Measurements from ENCODE around the gene PTPRJ.

The PTPRJ gene

DNA sequence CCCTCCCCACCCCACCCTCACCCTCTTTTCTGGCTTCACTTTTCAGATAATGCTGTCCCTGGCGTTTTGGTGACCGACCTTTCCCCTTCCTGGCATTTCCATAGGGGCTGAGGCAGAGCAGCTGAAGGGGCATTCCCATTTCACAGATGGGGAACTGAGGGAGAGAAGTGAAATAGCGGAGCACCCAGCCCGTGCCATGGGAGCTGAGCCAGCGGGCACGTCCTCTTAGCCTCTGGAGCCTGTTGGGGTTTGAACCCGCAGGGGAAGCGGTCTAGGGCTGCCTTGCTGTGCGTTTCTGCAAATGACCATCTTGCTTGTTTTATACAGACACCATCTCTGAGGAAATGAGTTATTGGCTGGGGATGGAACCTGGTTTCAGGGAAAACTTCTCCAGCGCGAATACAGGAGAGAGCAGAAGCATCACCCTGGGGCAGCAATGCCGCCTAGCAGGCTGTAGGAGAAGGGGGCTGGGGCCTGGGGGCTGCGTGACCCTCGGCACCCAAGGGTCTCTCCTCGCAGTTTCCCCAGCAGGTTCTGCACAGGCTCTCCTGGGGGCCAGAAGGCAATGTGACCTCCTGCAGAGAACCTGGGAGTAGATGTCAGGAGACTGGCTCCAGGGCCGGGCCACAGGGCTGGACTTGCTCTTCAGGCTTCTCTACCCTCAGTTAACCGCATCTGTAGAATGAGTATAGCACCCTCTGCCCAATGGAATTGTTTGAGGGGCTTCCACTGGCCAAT is 1.5 kb downstream of the PTPRJ start:
- H3K36me3 Mint-ChIP-seq = peaks cover 3% of the 10 kb centered on the region
- DNase-seq (ENCODE audit: low spot score in 2 of 2) (no peak), ATAC-seq (ENCODE audit: low read depth) (no peak)
- H3K4me3 Mint-ChIP-seq = peak overlapping the region; percentile 89
- peaks cover 30% of the 10 kb centered on the region for H3K4me1 Mint-ChIP-seq
- no peaks in the 10 kb centered on the region for H3K27me3 Mint-ChIP-seq
- peak overlapping the region; percentile 60 for H3K27ac Mint-ChIP-seq
- H3K9me3 Mint-ChIP-seq = no peaks in the 10 kb centered on the region

DNA sequence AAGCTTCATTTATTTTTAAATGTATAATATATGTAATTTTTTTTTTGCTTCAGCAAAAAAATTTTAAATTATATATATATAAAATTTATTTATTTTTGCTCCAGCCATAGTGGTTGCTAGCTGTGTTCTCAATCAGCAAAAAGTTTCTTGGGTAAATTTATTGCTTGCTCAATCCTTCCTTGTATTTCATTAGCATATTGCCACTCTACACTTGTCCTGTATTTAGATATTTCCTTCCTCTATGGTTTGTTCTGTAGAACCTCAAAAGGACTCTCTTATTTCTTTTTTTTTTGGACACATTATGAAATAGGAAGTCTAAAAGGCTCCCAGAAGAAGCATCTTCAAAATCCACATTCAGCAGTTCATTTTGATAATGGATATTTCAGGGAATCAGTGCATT is 2.3 kb downstream of the PTPRJ start:
- DNase-seq (ENCODE audit: low spot score in 2 of 2) = no peak
- no peak for ATAC-seq (ENCODE audit: low read depth)
- Mint-ChIP-seq H3K27ac (peak overlapping the region; percentile 63), H3K4me1 (peaks cover 35% of the 10 kb centered on the region), H3K4me3 (peak overlapping the region; percentile 60), H3K9me3 (no peaks in the 10 kb centered on the region), H3K27me3 (no peaks in the 10 kb centered on the region), H3K36me3 (peaks cover 3% of the 10 kb centered on the region)

GRCh38 chr11:47983464-47984397 is 3.4 kb downstream of the PTPRJ start:
- Mint-ChIP-seq H3K27me3 (no peaks in the 10 kb centered on the region), H3K4me3 (peak overlapping the region; percentile 60), H3K36me3 (peaks cover 5% of the 10 kb centered on the region), H3K4me1 (peaks cover 45% of the 10 kb centered on the region), H3K27ac (peak overlapping the region; percentile 63), H3K9me3 (no peaks in the 10 kb centered on the region)
- no peak for DNase-seq (ENCODE audit: low spot score in 2 of 2)
- no peak for ATAC-seq (ENCODE audit: low read depth)

GRCh38 chr11:47986219-47986618 is 5.9 kb downstream of the PTPRJ start:
- no peaks in the 10 kb centered on the region for H3K9me3 Mint-ChIP-seq
- H3K27me3 Mint-ChIP-seq = no peaks in the 10 kb centered on the region
- H3K4me1 Mint-ChIP-seq = peaks cover 47% of the 10 kb centered on the region
- H3K36me3 Mint-ChIP-seq = peaks cover 5% of the 10 kb centered on the region
- peak overlapping the region; percentile 18 for H3K4me3 Mint-ChIP-seq
- peak overlapping the region; percentile 91 for H3K27ac Mint-ChIP-seq
- DNase-seq (ENCODE audit: low spot score in 2 of 2) = no peak
- no peak for ATAC-seq (ENCODE audit: low read depth)

DNA sequence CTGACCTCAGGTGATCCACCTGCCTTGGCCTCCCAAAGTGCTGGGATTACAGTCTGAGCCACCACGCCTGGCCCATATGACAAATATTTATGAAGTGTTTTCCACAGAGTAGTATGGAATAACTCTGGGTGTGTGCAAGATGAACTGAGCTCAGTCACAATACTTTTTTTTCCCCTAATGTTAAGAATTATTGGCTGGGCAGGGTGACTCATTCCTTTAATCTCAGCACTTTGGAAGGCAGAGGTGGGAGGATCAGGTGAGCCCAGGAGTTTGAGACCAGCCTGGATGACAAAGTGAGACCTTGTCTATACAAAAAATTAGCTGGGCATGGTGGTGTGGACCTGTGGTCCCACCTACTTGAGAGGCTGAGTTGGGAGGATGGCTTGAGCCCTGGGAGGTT is 6.4 kb downstream of the PTPRJ start:
- peaks cover 5% of the 10 kb centered on the region for H3K36me3 Mint-ChIP-seq
- H3K4me1 Mint-ChIP-seq = peaks cover 49% of the 10 kb centered on the region
- H3K9me3 Mint-ChIP-seq = no peaks in the 10 kb centered on the region
- H3K4me3 Mint-ChIP-seq = no peak overlapping the region
- ATAC-seq (ENCODE audit: low read depth) (no peak), DNase-seq (ENCODE audit: low spot score in 2 of 2) (no peak)
- H3K27ac Mint-ChIP-seq = peak overlapping the region; percentile 91
- H3K27me3 Mint-ChIP-seq = no peaks in the 10 kb centered on the region

GRCh38 chr11:47987310-47987709 is 7.0 kb downstream of the PTPRJ start:
- peaks cover 47% of the 10 kb centered on the region for H3K4me1 Mint-ChIP-seq
- H3K9me3 Mint-ChIP-seq = no peaks in the 10 kb centered on the region
- DNase-seq (ENCODE audit: low spot score in 2 of 2) = no peak
- H3K4me3 Mint-ChIP-seq = peak overlapping the region; percentile 75
- no peaks in the 10 kb centered on the region for H3K27me3 Mint-ChIP-seq
- ATAC-seq (ENCODE audit: low read depth) = peak; percentile 22
- H3K27ac Mint-ChIP-seq = peak overlapping the region; percentile 91
- H3K36me3 Mint-ChIP-seq = peaks cover 5% of the 10 kb centered on the region

DNA sequence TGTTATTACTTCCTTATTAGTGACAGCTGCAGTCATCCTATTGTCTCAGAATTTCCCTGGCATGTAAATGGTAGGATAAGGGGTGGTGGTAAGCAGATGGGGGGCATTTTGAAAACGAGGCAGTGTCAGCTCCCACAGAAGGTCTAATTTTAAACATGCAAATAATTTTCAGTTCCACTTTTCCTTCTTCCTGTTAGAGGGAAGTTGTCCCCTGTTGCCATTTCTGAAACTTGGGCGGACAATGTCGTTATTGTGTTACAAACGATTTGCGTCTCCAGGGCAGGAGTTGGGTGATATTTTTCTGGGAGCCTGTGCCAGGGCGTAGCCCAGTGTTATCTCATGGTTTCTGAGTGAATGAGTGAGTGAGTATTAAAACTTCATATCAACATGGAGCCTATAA is 7.4 kb downstream of the PTPRJ start:
- H3K9me3 Mint-ChIP-seq = no peaks in the 10 kb centered on the region
- H3K4me3 Mint-ChIP-seq = peak overlapping the region; percentile 75
- no peaks in the 10 kb centered on the region for H3K27me3 Mint-ChIP-seq
- peaks cover 44% of the 10 kb centered on the region for H3K4me1 Mint-ChIP-seq
- H3K36me3 Mint-ChIP-seq = peaks cover 5% of the 10 kb centered on the region
- DNase-seq (ENCODE audit: low spot score in 2 of 2) (no peak), ATAC-seq (ENCODE audit: low read depth) (peak; percentile 63)
- H3K27ac Mint-ChIP-seq = peak overlapping the region; percentile 91

DNA sequence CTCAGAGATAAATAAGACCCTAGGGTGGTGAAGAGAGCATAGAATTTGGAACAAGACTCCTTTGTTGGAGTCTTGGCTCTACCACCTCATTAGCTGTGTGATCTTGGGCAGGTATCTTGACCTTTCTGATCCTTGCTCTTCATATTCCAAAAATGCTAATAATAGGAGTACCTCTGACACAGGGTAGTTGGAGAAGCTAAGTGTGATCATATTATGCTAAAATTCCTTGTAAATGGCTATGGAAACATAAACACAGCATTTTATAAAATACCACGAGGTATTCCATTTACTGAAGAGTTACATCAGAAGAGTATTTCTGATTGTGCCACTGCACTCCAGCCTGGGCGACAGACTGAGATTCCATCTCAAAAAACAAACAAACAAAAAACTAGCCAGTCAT is 9.4 kb downstream of the PTPRJ start:
- DNase-seq (ENCODE audit: low spot score in 2 of 2) = no peak
- no peaks in the 10 kb centered on the region for H3K9me3 Mint-ChIP-seq
- peaks cover 35% of the 10 kb centered on the region for H3K4me1 Mint-ChIP-seq
- ATAC-seq (ENCODE audit: low read depth) = no peak
- H3K36me3 Mint-ChIP-seq = peaks cover 5% of the 10 kb centered on the region
- peak overlapping the region; percentile 65 for H3K27ac Mint-ChIP-seq
- H3K27me3 Mint-ChIP-seq = no peaks in the 10 kb centered on the region
- peak overlapping the region; percentile 2 for H3K4me3 Mint-ChIP-seq

DNA sequence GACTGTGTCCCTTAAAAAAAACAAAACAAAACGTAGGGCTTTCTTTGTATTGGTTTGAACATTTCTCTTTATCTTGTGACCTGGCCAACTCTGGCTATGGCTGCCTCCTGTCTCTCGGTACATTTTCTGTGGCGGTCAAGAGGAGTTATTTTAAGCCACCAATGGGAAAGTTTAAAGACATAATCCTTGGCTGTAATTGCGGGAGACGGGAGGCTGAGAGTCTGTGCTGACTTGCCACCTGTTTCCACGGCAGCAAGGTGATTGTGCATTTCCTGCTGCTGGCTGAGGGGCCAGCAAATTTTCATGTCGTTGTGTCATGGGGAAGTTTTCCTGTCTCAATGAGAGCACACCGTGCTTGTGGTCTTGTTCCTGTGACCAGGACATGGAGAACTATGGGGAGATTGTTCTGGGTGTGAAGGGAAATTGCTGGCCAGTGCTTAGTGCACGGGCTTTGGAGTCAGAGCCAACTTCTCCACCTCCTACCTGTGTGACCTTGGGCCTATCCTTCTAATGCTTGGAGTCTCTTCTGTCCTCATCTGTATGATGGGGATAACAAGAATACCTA is 11.0 kb downstream of the PTPRJ start:
- Mint-ChIP-seq H3K27ac (peak overlapping the region; percentile 85), H3K4me3 (peak overlapping the region; percentile 33), H3K9me3 (no peaks in the 10 kb centered on the region), H3K27me3 (no peaks in the 10 kb centered on the region), H3K4me1 (peaks cover 32% of the 10 kb centered on the region), H3K36me3 (peaks cover 2% of the 10 kb centered on the region)
- DNase-seq (ENCODE audit: low spot score in 2 of 2) = no peak
- ATAC-seq (ENCODE audit: low read depth) = peak; percentile 59

DNA sequence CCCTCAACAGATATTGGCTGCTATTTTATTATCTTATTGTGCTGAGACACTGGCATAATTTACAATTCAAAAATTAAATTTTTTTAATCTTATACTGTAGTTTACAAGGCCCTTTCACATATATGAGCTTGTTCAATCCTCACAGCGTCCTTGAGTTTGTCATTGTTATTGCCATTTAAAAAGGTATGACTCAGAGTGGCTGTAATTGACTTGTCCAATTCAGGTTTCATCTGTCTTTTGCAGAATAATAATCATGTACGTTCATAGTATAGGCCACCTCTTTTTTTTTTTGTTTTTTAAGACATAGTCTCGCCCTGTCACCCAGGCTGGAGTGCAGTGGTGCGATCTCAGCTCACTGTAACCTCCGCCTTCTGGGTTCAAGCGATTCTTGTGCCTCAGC is 11.5 kb downstream of the PTPRJ start:
- Mint-ChIP-seq H3K36me3 (peaks cover 2% of the 10 kb centered on the region), H3K4me1 (peaks cover 36% of the 10 kb centered on the region), H3K9me3 (no peaks in the 10 kb centered on the region), H3K27me3 (no peaks in the 10 kb centered on the region), H3K4me3 (no peak overlapping the region), H3K27ac (peak overlapping the region; percentile 85)
- no peak for DNase-seq (ENCODE audit: low spot score in 2 of 2)
- ATAC-seq (ENCODE audit: low read depth) = no peak

GRCh38 chr11:47992959-47993820 is 12.8 kb downstream of the PTPRJ start:
- peak overlapping the region; percentile 17 for H3K27ac Mint-ChIP-seq
- H3K27me3 Mint-ChIP-seq = no peaks in the 10 kb centered on the region
- DNase-seq (ENCODE audit: low spot score in 2 of 2) (no peak), ATAC-seq (ENCODE audit: low read depth) (no peak)
- H3K36me3 Mint-ChIP-seq = no peaks in the 10 kb centered on the region
- H3K4me1 Mint-ChIP-seq = peaks cover 34% of the 10 kb centered on the region
- no peak overlapping the region for H3K4me3 Mint-ChIP-seq
- no peaks in the 10 kb centered on the region for H3K9me3 Mint-ChIP-seq

- ATAC-seq (ENCODE audit: low read depth) = no peak
- H3K4me3 Mint-ChIP-seq = no peak overlapping the region
- H3K27me3 Mint-ChIP-seq = no peaks in the 10 kb centered on the region
- peaks cover 39% of the 10 kb centered on the region for H3K4me1 Mint-ChIP-seq
- no peak overlapping the region for H3K27ac Mint-ChIP-seq
- no peak for DNase-seq (ENCODE audit: low spot score in 2 of 2)
- no peaks in the 10 kb centered on the region for H3K36me3 Mint-ChIP-seq
- no peaks in the 10 kb centered on the region for H3K9me3 Mint-ChIP-seq
These were observed 14.1 kb downstream of the PTPRJ start for GRCh38 chr11:47994417-47994816.

GRCh38 chr11:47995360-47995769 is 15.0 kb downstream of the PTPRJ start:
- H3K27ac Mint-ChIP-seq = no peak overlapping the region
- DNase-seq (ENCODE audit: low spot score in 2 of 2) = no peak
- no peak overlapping the region for H3K4me3 Mint-ChIP-seq
- H3K9me3 Mint-ChIP-seq = no peaks in the 10 kb centered on the region
- peaks cover 39% of the 10 kb centered on the region for H3K4me1 Mint-ChIP-seq
- H3K36me3 Mint-ChIP-seq = no peaks in the 10 kb centered on the region
- H3K27me3 Mint-ChIP-seq = no peaks in the 10 kb centered on the region
- ATAC-seq (ENCODE audit: low read depth) = no peak
